GM12878 (cell line): ENCODE measurements around the gene NR1H4. TPM values are rescaled to one million over a fixed set of nuclear protein-coding genes. Genes with fewer than 3 reads are reported as not detected.

Experiments
- ATAC-seq: fragments of 200-7000 bp; cut with Tn5 transposase; 3 replicates; pipeline ENCODE4 v1.9.1; 2020; ENCODE audit warnings: mild to moderate bottlenecking, moderate library complexity
- BruUV-seq: library from RNA; stranded (reverse); fragments of 400-500 nt; replicated peaks from 2 replicates; lab custom pipeline; 2021; lab: Mats Ljungman, UMichigan
- CTCF ChIA-PET: fragments of 300-600 bp; sonication (Branson Sonifier 250); formaldehyde crosslinking; extraction: SDS; loops from one replicate; lab custom pipeline; 2021; ENCODE audit warnings: inconsistent platforms; lab: Yijun Ruan, JAX
- POLR2A ChIA-PET: fragments of 350-600 bp; formaldehyde crosslinking; extraction: SDS; loops from one replicate; lab custom pipeline; 2021; ENCODE audit warnings: inconsistent platforms; lab: Charles Lee
- RAD21 ChIA-PET: fragments of 300-600 bp; sonication (Branson Sonifier 250); formaldehyde crosslinking; loops from one replicate; lab custom pipeline; 2023; ENCODE audit warnings: antibody characterized with exemption; ENCODE audit not compliant: unreplicated experiment; lab: Charles Lee
- SMC1A ChIA-PET: fragments of 300-600 bp; sonication (Branson Sonifier 250); formaldehyde crosslinking; loops from one replicate; lab custom pipeline; 2023; ENCODE audit not compliant: unreplicated experiment, uncharacterized antibody; lab: Charles Lee
- DNase-seq: peaks from one replicate; pipeline ENCODE4 v3.0.0-alpha.2; 2011; ENCODE audit warnings: low read depth, low spot score
- FAIRE-seq: peaks from 3 replicates; lab custom pipeline; 2011; peaks lifted over from hg19 to GRCh38; lab: Jason Lieb, UNC
- H2AFZ ChIP-seq: 2 replicates; pipeline ENCODE4 v1.6.0; 2011; ENCODE audit warnings: low read depth, low read length, control low read depth; ENCODE audit not compliant: control insufficient read depth
- H3K27ac ChIP-seq: 2 replicates; pipeline ENCODE4 v1.5.1; 2011; ENCODE audit warnings: control low read depth; ENCODE audit not compliant: control insufficient read depth, insufficient read depth
- H3K27me3 ChIP-seq, 2 experiments: replicated peaks in 1 of 2; 2 replicates each; pipeline versions ENCODE4 v1.6.0 to v1.6.1; 2011; ENCODE audit warnings: low read length in 1 of 2; ENCODE audit not compliant: control insufficient read depth in 2 of 2, insufficient read depth in 2 of 2
- H3K36me3 ChIP-seq, 2 experiments: 2 replicates each; pipeline ENCODE4 v1.5.1; 2011; ENCODE audit warnings: low read length in 1 of 2; ENCODE audit not compliant: control insufficient read depth in 2 of 2, insufficient read depth in 2 of 2
- H3K4me1 ChIP-seq: 2 replicates; pipeline ENCODE4 v1.6.1; 2011; ENCODE audit warnings: mild to moderate bottlenecking, low read length, moderate library complexity, mixed read lengths; ENCODE audit not compliant: control insufficient read depth, insufficient read depth
- H3K4me2 ChIP-seq: 2 replicates; pipeline ENCODE4 v1.6.0; 2011; ENCODE audit warnings: control low read depth; ENCODE audit not compliant: control insufficient read depth, insufficient read depth
- H3K4me3 ChIP-seq: fragments of 200-600 bp; sonication (generic); 2 replicates; pipeline ENCODE4 v1.5.1; 2016
- H3K79me2 ChIP-seq: 2 replicates; pipeline ENCODE4 v1.6.0; 2011; ENCODE audit warnings: low read length; ENCODE audit not compliant: control insufficient read depth, insufficient read depth
- H3K9ac ChIP-seq: 2 replicates; pipeline ENCODE4 v1.8.0; 2011; ENCODE audit warnings: low read length, control low read depth, mixed read lengths; ENCODE audit not compliant: control insufficient read depth, insufficient read depth
- H3K9me3 ChIP-seq: replicated peaks from 3 replicates; pipeline ENCODE4 v1.5.1; 2011; ENCODE audit warnings: mild to moderate bottlenecking, low read length; ENCODE audit not compliant: control insufficient read depth, insufficient read depth
- H4K20me1 ChIP-seq: 2 replicates; pipeline ENCODE4 v1.6.0; 2011; ENCODE audit not compliant: control insufficient read depth, insufficient read depth
- CBX3 ChIP-seq: fragments of 200-600 bp; sonication (generic); IDR thresholded peaks from 2 replicates; pipeline ENCODE4 v1.6.1; 2016; ENCODE audit warnings: low read depth, borderline replicate concordance
- CEBPB ChIP-seq, 2 experiments: fragments of 150-350 bp in 1 of 2; IDR thresholded peaks; 2 replicates each; pipeline ENCODE4 v1.6.1; 2012 to 2014; ENCODE audit warnings: low read depth in 2 of 2, low read length in 2 of 2, borderline replicate concordance in 1 of 2, inconsistent platforms in 1 of 2
- EED ChIP-seq: sonication (generic); IDR thresholded peaks from 2 replicates; pipeline ENCODE4 v1.6.1; 2016; ENCODE audit warnings: antibody characterized with exemption, low read depth
- FOS ChIP-seq: IDR thresholded peaks from 3 replicates; pipeline ENCODE4 v1.6.1; 2011; ENCODE audit warnings: borderline replicate concordance; ENCODE audit not compliant: insufficient read length; ENCODE audit errors: extremely low read depth
- MEF2B ChIP-seq: fragments of 450-650 bp; IDR thresholded peaks from 2 replicates; pipeline ENCODE4 v1.6.1; 2018; ENCODE audit warnings: mild to moderate bottlenecking, moderate library complexity; ENCODE audit not compliant: partially characterized antibody, poor library complexity, severe bottlenecking
- MTA3 ChIP-seq: IDR thresholded peaks from 2 replicates; pipeline ENCODE4 v1.6.1; 2012; ENCODE audit warnings: low read length, inconsistent platforms, borderline replicate concordance
- NFYB ChIP-seq: IDR thresholded peaks from 2 replicates; pipeline ENCODE4 v1.6.1; 2011; ENCODE audit warnings: low read depth, mild to moderate bottlenecking, low read length, improper control_type of control experiment, moderate library complexity; ENCODE audit not compliant: insufficient read depth
- NKRF ChIP-seq: fragments of 450-650 bp; conservative IDR thresholded peaks from 2 replicates; pipeline ENCODE4 v1.6.1; 2017; ENCODE audit warnings: mild to moderate bottlenecking, moderate library complexity
- NR2F1 ChIP-seq: fragments of 450-650 bp; conservative IDR thresholded peaks from 2 replicates; pipeline ENCODE4 v1.6.1; 2017; ENCODE audit warnings: mild to moderate bottlenecking
- PKNOX1 ChIP-seq: fragments of 450-650 bp; IDR thresholded peaks from 2 replicates; pipeline ENCODE4 v1.6.1; 2016; ENCODE audit warnings: mild to moderate bottlenecking
- RCOR1 ChIP-seq: conservative IDR thresholded peaks from 2 replicates; pipeline ENCODE4 v1.6.1; 2012; ENCODE audit warnings: low read depth, low read length, improper control_type of control experiment
- SMAD1 ChIP-seq: fragments of 450-650 bp; IDR thresholded peaks from 2 replicates; pipeline ENCODE4 v1.6.1; 2018; ENCODE audit warnings: mild to moderate bottlenecking, low read depth; ENCODE audit not compliant: partially characterized antibody
- STAT3 ChIP-seq: IDR thresholded peaks from 2 replicates; pipeline ENCODE4 v1.6.1; 2011; ENCODE audit warnings: low read depth, low read length, improper control_type of control experiment
- ZZZ3 ChIP-seq: IDR thresholded peaks from 2 replicates; pipeline ENCODE4 v1.6.1; 2011; ENCODE audit warnings: low read depth; ENCODE audit not compliant: control insufficient read depth, insufficient read length
- in situ Hi-C: fragments of 300-500 bp; cut with MboI; formaldehyde crosslinking; loops from 9 replicates; pipeline ENCODE4 v1.14.3; 2018; ENCODE audit warnings: mixed read lengths
- intact Hi-C: fragments of 100-400 bp; cut with micrococcal nuclease; formaldehyde crosslinking; loops from one replicate; pipeline ENCODE4 v1.14.2; 2022; ENCODE audit not compliant: unreplicated experiment
- polyA plus RNA-seq, 11 experiments: library from polyadenylated mRNA; depleted of rRNA in 4 of 11; unstranded in 6 of 11; stranded (reverse) in 5 of 11; fragments of >200 nt; fragmentation: Nextera tagmentation in 4 of 11; fragmentation: Illumina TruSeq in 1 of 11; extraction: Ambion mirVana in 4 of 11; extraction: Trizol in 1 of 11; gene quantifications; 1 replicate in 1 of 11; 2 replicates in 10 of 11; pipeline versions ENCODE4 v1.2.1 to v1.2.3, GENCODE V29; 2011 to 2016; ENCODE audit warnings: inconsistent platforms in 2 of 11, missing spikeins in 2 of 11, low read depth in 1 of 11
- total RNA-seq, 4 experiments: library from RNA; depleted of rRNA in 3 of 4; stranded (reverse); fragments of >200 nt in 3 of 4; fragmentation: Illumina TruSeq in 1 of 4; extraction: Trizol in 1 of 4; gene quantifications; 2 replicates each; pipeline versions ENCODE4 v1.2.1 to v1.2.3, GENCODE V29; 2013 to 2021

The NR1H4 gene
- total and polyA plus RNA-seq, 10 of the 15 experiments (the other 5 are each of a cell fraction or from before 2014, with no cell fraction given), result 0.04 TPM; not detected in 9

GRCh38 chr12:100434177-100434576 lies 39.5 kb upstream of the NR1H4 start:
- no peak overlapping the region for H3K9ac ChIP-seq
- ATAC-seq (no peak), FAIRE-seq (no peak), DNase-seq (no peak)
- no peak overlapping the region for H3K4me2 ChIP-seq
- H3K9me3 ChIP-seq, result no peaks in the 10 kb centered on the region
- RAD21 ChIA-PET, result interaction anchor here (2.3 kb wide), 1 partner anchor 30 kb away, joined by 8 read pairs; no protein-coding TSS in a partner anchor
- no peaks in the 10 kb centered on the region for H3K27me3 ChIP-seq
- H3K36me3 ChIP-seq, result no peaks in the 10 kb centered on the region
- in situ Hi-C loops, result no loop called here
- no peaks in the 10 kb centered on the region for H4K20me1 ChIP-seq
- SMC1A ChIA-PET, result interaction anchor here (0.6 kb wide), 1 partner anchor 137 kb away, joined by 3 read pairs; no protein-coding TSS in a partner anchor
- H3K4me1 ChIP-seq, result no peaks in the 10 kb centered on the region
- H3K4me3 ChIP-seq, result no peak overlapping the region
- BruUV-seq, result no TSS peak
- H3K27ac ChIP-seq, result no peak overlapping the region
- H3K79me2 ChIP-seq, result no peaks in the 10 kb centered on the region
- no peak for TF ChIP-seq EED
- no peak for TF ChIP-seq NFYB
- no peak for TF ChIP-seq FOS
- no peak for TF ChIP-seq RCOR1
- no peak for TF ChIP-seq NKRF
- TF ChIP-seq MTA3, result no peak
- no peak for TF ChIP-seq STAT3
- TF ChIP-seq NR2F1, result no peak
- no peak for TF ChIP-seq PKNOX1
- no peak for TF ChIP-seq MEF2B
- TF ChIP-seq ZZZ3, result no peak
- TF ChIP-seq CEBPB (IDR thresholded peaks at IDR 0.05; ENCODE audit: borderline replicate concordance in 1 of 2, low read depth in 2 of 2, low read length in 2 of 2), result no peak
- no peak for TF ChIP-seq CBX3
- TF ChIP-seq SMAD1, result no peak
- CTCF ChIA-PET, result no interaction called here
- no peak overlapping the region for H2AFZ ChIP-seq
- intact Hi-C loops, result no loop called here
- POLR2A ChIA-PET, result no interaction called here
